ENCODE data around the gene HIP1. TPM values are rescaled to one million over a fixed set of nuclear protein-coding genes. Genes with fewer than 3 reads are reported as not detected.

HIP1 gene
- total and polyA plus RNA-seq, 2 of the 13 experiments (the other 11 are each of a cell fraction or from before 2014, with no cell fraction given): 4.5 to 6.2 TPM

DNA sequence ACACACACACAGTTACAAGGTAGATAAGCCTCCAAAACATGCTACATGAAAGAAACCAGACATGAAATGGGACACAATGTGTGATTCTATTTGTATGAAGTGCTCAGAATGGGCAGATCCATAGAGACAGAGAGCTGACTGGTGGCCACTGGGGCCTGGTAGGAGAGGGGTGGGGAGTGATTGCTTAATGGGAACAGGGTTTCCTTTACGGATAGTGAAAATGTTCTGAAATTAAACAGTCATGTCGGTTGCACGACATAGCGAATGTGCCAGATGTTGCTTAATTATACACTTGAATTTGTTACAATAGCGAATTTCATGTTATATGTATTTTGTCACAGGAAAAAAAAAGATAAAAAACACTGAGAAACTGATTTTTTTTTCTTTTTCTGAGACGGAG lies 124.3 kb downstream of the HIP1 start (continued):
- TF ChIP-seq KDM6A (CRISPR knock-in tag; IDR thresholded peaks at IDR 0.05; ENCODE audit: low read depth) (no peak), GATA4 (IDR thresholded peaks at IDR 0.05; ENCODE audit: borderline replicate concordance, low read depth) (no peak), PAWR (CRISPR knock-in tag; IDR thresholded peaks at IDR 0.05; ENCODE audit: borderline replicate concordance) (no peak), MED8 (CRISPR knock-in tag; IDR thresholded peaks at IDR 0.05; ENCODE audit: insufficient replicate concordance) (no peak), NCOA1 (CRISPR knock-in tag; IDR thresholded peaks at IDR 0.05) (no peak), ZNF652 (CRISPR knock-in tag; IDR thresholded peaks at IDR 0.05; ENCODE audit: borderline replicate concordance, low read depth) (no peak), IRF2 (CRISPR knock-in tag; IDR thresholded peaks at IDR 0.05) (no peak), ZIK1 (CRISPR knock-in tag; IDR thresholded peaks at IDR 0.05; ENCODE audit: borderline replicate concordance, low read depth) (no peak)
- TF ChIP-seq, protein P1, sequence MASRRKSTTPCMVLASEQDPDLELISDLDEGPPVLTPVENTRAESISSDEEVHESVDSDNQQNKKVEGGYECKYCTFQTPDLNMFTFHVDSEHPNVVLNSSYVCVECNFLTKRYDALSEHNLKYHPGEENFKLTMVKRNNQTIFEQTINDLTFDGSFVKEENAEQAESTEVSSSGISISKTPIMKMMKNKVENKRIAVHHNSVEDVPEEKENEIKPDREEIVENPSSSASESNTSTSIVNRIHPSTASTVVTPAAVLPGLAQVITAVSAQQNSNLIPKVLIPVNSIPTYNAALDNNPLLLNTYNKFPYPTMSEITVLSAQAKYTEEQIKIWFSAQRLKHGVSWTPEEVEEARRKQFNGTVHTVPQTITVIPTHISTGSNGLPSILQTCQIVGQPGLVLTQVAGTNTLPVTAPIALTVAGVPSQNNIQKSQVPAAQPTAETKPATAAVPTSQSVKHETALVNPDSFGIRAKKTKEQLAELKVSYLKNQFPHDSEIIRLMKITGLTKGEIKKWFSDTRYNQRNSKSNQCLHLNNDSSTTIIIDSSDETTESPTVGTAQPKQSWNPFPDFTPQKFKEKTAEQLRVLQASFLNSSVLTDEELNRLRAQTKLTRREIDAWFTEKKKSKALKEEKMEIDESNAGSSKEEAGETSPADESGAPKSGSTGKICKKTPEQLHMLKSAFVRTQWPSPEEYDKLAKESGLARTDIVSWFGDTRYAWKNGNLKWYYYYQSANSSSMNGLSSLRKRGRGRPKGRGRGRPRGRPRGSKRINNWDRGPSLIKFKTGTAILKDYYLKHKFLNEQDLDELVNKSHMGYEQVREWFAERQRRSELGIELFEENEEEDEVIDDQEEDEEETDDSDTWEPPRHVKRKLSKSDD (CRISPR knock-in tag; IDR thresholded peaks at IDR 0.05; ENCODE audit: low read depth): no peak

- FAIRE-seq: no peak
- H3K27me3 ChIP-seq (ENCODE audit: control insufficient read depth in 1 of 2, insufficient read depth in 2 of 2, low read length in 2 of 2): no peaks in the 10 kb centered on the region
- intact Hi-C loops (cut with micrococcal nuclease; ENCODE audit: unreplicated experiment): no loop called here
- DNase-seq (ENCODE audit: low spot score): no peak
- in situ Hi-C loops (cut with HindIII; ENCODE audit: extremely low pct_ligation_motif_present, low pct_unique_long_range_greater_than_20kb): no loop called here
- no peak for ATAC-seq
- BruUV-seq (replicated peaks): no TSS peak
- no peaks in the 10 kb centered on the region for H3K79me2 ChIP-seq (ENCODE audit: insufficient read depth, low read length)
- H3K4me2 ChIP-seq (ENCODE audit: low read depth, low read length): no peak overlapping the region
- no peaks in the 10 kb centered on the region for H3K9me3 ChIP-seq (ENCODE audit: low read length)
- no peak for TF ChIP-seq ZFP90 (CRISPR knock-in tag; IDR thresholded peaks at IDR 0.05; ENCODE audit: borderline replicate concordance)
- no peak for TF ChIP-seq ZNF382 (CRISPR knock-in tag; IDR thresholded peaks at IDR 0.05; ENCODE audit: borderline replicate concordance)
- TF ChIP-seq ZSCAN20 (CRISPR knock-in tag; IDR thresholded peaks at IDR 0.05; ENCODE audit: borderline replicate concordance): no peak
- no peak for TF ChIP-seq ZNF441 (CRISPR knock-in tag; IDR thresholded peaks at IDR 0.05; ENCODE audit: borderline replicate concordance)
- TF ChIP-seq, protein P2, sequence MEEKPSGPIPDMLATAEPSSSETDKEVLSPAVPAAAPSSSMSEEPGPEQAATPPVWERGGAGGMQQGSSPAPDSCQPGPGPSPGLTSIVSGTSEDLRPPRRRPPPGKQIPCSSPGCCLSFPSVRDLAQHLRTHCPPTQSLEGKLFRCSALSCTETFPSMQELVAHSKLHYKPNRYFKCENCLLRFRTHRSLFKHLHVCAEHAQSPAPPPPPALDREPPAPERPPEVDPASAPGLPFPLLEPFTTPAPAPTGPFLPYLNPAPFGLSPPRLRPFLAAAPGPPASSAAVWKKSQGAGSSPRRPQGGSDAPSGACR (CRISPR knock-in tag; IDR thresholded peaks at IDR 0.05): no peak
- no peak overlapping the region for H3K9ac ChIP-seq (ENCODE audit: insufficient read depth, low read depth, low read length)
- no peak overlapping the region for H3K27ac ChIP-seq (ENCODE audit: extremely low read length, insufficient read depth, low read length)
- H4K20me1 ChIP-seq (ENCODE audit: insufficient read depth, low read length): no peaks in the 10 kb centered on the region
- no peaks in the 10 kb centered on the region for H3K36me3 ChIP-seq (replicated peaks in 1 of 2; ENCODE audit: control insufficient read depth in 1 of 2, insufficient read depth in 2 of 2, low read length in 2 of 2)
- WGBS (ENCODE audit: low lambda C conversion rate): 71% methylated on average over 4 of the region's 4 CpGs
- no peak overlapping the region for H2AFZ ChIP-seq (ENCODE audit: low read length)
- H3K4me1 ChIP-seq (ENCODE audit: insufficient read depth, low read length): peaks cover 25% of the 10 kb centered on the region
- ChIA-PET POLR2A (no interaction called here), CTCF (ENCODE audit: low intra/inter-chr PET ratio, low total read pairs) (no interaction called here)
- H3K4me3 ChIP-seq (replicated peaks in 1 of 3; ENCODE audit: insufficient read depth in 1 of 3, low read depth in 2 of 3, low read length in 3 of 3): no peak overlapping the region
Measured at GRCh38 chr7:75613351-75613750, 125.4 kb downstream of the HIP1 start.

Measured in HepG2 (cell line).